HepG2 (cell line): ENCODE measurements around the gene BIVM. TPM values are rescaled to one million over a fixed set of nuclear protein-coding genes. Genes with fewer than 3 reads are reported as not detected.

Source experiments
- CHD2 ChIP-seq: IDR thresholded peaks from 2 replicates; pipeline ENCODE4 v1.6.1; 2011; ENCODE audit warnings: low read depth, low read length, improper control_type of control experiment
- MEIS1 ChIP-seq: sonication (generic); formaldehyde crosslinking; IDR thresholded peaks from 2 replicates; pipeline ENCODE4 v1.9.0; 2021; ENCODE audit warnings: mild to moderate bottlenecking, missing genetic modification reagents, moderate library complexity, borderline replicate concordance
- NCOR1 ChIP-seq: fragments of 200-600 bp; sonication (generic); IDR thresholded peaks from 2 replicates; pipeline ENCODE4 v1.7.0; 2017; ENCODE audit warnings: antibody characterized with exemption, low read length, borderline replicate concordance
- PPARG ChIP-seq: conservative IDR thresholded peaks from 2 replicates; pipeline ENCODE4 v1.6.1; 2016; ENCODE audit warnings: missing biosample characterization, missing genetic modification reagents
- SALL1 ChIP-seq: sonication (generic); formaldehyde crosslinking; IDR thresholded peaks from 2 replicates; pipeline ENCODE4 v1.8.0; 2022; ENCODE audit warnings: mild to moderate bottlenecking, missing genetic modification reagents
- SIN3A ChIP-seq: IDR thresholded peaks from 2 replicates; pipeline ENCODE4 v1.6.1; 2011; ENCODE audit warnings: low read depth, mild to moderate bottlenecking, control low read depth, low read length, borderline replicate concordance
- TEAD3 ChIP-seq: optimal IDR thresholded peaks from 2 replicates; pipeline ENCODE3; 2016; ENCODE audit warnings: borderline replicate concordance
- polyA plus RNA-seq, 8 experiments: library from polyadenylated mRNA; depleted of rRNA in 3 of 8; stranded (reverse) in 7 of 8; unstranded in 1 of 8; fragments of >200 nt; fragmentation: Illumina TruSeq in 4 of 8; extraction: Trizol in 4 of 8; gene quantifications; 2 replicates each; pipeline versions ENCODE4 v1.2.1 to v1.2.3, GENCODE V29; 2011 to 2016; ENCODE audit warnings: low read depth in 4 of 8, missing spikeins in 1 of 8, mixed read lengths in 1 of 8; ENCODE audit not compliant: insufficient read depth in 1 of 8
- total RNA-seq, 5 experiments: library from RNA; depleted of rRNA; stranded (reverse); fragments of >200 nt; fragmentation: Illumina TruSeq; extraction: Trizol; gene quantifications; 2 replicates each; pipeline ENCODE4 v1.2.3, GENCODE V29; 2016; ENCODE audit warnings: low read depth in 1 of 5
- TF ChIP-seq, protein P1 (sequence below), 2 experiments: fragments of 450-650 bp in 1 of 2; sonication (generic) in 1 of 2; formaldehyde crosslinking in 1 of 2; IDR thresholded peaks; 2 replicates each; pipeline versions ENCODE4 v1.6.1 to v1.8.0; 2016 to 2022; ENCODE audit warnings: antibody characterized with exemption in 1 of 2, mild to moderate bottlenecking in 1 of 2, missing genetic modification reagents in 1 of 2
- TF ChIP-seq, protein P2 (sequence below): sonication (generic); formaldehyde crosslinking; IDR thresholded peaks from 2 replicates; pipeline ENCODE4 v1.8.0; 2022; ENCODE audit warnings: missing genetic modification reagents, mild to moderate bottlenecking, moderate library complexity, borderline replicate concordance
- TF ChIP-seq, protein P3 (sequence below): sonication (generic); formaldehyde crosslinking; IDR thresholded peaks from 2 replicates; pipeline ENCODE4 v1.5.0; 2020; ENCODE audit warnings: mild to moderate bottlenecking, missing genetic modification reagents, borderline replicate concordance
- TF ChIP-seq, protein P4 (sequence below): IDR thresholded peaks from 2 replicates; pipeline ENCODE4 v1.6.1; 2016; ENCODE audit warnings: missing biosample characterization, missing genetic modification reagents, low read depth

The BIVM gene
- total and polyA plus RNA-seq, 2 of the 13 experiments (the other 11 are each of a cell fraction or from before 2014, with no cell fraction given), result 10.4 to 15.8 TPM

DNA sequence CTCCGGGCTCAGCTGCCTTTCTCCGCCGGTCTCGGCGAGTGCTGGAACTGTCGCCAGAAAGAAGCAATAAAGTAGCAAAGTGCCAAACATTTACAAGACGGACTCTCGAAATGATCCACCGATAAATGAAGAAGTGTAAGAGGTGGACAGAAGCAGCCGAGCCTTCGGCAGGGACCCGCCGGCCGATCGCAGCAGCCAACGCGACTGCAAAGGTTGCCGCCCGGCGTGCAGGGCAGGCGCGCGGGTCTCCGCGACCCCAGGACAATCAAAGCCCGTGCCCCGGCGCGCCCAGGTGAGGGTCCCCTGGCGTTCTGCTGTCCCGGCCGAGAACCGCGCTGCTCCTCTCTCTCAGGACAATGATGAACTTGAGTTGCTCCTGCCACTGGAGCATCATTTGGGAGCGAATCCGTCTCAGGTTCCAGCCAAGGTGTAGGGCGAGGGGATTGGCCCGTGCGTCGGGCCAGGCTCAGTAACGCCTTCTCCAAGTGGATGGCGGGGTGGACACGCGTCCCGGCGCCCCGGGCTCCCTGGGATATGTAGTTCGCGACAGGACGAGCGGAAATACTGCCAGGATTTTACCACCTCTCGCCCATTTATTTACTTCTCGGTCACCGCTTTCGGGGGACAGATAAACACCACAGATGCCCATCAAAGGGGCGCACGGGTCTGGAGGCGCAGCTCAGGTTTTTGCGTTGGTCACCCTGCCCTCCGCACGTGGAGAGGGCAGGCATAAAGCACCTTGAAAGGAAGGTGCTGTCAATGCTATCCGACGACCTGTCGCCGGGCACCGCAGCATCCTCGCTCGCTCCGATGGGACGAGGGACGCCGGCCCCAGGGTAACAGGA lies at the start of gene BIVM, which contains the start of gene POGLUT2 (continued):
- TF ChIP-seq, protein P1, sequence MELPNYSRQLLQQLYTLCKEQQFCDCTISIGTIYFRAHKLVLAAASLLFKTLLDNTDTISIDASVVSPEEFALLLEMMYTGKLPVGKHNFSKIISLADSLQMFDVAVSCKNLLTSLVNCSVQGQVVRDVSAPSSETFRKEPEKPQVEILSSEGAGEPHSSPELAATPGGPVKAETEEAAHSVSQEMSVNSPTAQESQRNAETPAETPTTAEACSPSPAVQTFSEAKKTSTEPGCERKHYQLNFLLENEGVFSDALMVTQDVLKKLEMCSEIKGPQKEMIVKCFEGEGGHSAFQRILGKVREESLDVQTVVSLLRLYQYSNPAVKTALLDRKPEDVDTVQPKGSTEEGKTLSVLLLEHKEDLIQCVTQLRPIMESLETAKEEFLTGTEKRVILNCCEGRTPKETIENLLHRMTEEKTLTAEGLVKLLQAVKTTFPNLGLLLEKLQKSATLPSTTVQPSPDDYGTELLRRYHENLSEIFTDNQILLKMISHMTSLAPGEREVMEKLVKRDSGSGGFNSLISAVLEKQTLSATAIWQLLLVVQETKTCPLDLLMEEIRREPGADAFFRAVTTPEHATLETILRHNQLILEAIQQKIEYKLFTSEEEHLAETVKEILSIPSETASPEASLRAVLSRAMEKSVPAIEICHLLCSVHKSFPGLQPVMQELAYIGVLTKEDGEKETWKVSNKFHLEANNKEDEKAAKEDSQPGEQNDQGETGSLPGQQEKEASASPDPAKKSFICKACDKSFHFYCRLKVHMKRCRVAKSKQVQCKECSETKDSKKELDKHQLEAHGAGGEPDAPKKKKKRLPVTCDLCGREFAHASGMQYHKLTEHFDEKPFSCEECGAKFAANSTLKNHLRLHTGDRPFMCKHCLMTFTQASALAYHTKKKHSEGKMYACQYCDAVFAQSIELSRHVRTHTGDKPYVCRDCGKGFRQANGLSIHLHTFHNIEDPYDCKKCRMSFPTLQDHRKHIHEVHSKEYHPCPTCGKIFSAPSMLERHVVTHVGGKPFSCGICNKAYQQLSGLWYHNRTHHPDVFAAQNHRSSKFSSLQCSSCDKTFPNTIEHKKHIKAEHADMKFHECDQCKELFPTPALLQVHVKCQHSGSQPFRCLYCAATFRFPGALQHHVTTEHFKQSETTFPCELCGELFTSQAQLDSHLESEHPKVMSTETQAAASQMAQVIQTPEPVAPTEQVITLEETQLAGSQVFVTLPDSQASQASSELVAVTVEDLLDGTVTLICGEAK (IDR thresholded peaks at IDR 0.05), result no peak
- TF ChIP-seq, protein P1 (CRISPR knock-in tag; IDR thresholded peaks at IDR 0.05), result peak; percentile 77
- TF ChIP-seq, protein P2, sequence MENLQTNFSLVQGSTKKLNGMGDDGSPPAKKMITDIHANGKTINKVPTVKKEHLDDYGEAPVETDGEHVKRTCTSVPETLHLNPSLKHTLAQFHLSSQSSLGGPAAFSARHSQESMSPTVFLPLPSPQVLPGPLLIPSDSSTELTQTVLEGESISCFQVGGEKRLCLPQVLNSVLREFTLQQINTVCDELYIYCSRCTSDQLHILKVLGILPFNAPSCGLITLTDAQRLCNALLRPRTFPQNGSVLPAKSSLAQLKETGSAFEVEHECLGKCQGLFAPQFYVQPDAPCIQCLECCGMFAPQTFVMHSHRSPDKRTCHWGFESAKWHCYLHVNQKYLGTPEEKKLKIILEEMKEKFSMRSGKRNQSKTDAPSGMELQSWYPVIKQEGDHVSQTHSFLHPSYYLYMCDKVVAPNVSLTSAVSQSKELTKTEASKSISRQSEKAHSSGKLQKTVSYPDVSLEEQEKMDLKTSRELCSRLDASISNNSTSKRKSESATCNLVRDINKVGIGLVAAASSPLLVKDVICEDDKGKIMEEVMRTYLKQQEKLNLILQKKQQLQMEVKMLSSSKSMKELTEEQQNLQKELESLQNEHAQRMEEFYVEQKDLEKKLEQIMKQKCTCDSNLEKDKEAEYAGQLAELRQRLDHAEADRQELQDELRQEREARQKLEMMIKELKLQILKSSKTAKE (CRISPR knock-in tag), result no peak
- no peak for TF ChIP-seq NCOR1
- peak; percentile 65 for TF ChIP-seq TEAD3 (CRISPR knock-in tag)
- TF ChIP-seq SIN3A, result peak; percentile 57; the same call in 1 of the 2 replicates
- 0 out of 2 replicates have a peak, but pooled peaks have one; percentile 45 for TF ChIP-seq MEIS1 (CRISPR knock-in tag)
- TF ChIP-seq, protein P3, sequence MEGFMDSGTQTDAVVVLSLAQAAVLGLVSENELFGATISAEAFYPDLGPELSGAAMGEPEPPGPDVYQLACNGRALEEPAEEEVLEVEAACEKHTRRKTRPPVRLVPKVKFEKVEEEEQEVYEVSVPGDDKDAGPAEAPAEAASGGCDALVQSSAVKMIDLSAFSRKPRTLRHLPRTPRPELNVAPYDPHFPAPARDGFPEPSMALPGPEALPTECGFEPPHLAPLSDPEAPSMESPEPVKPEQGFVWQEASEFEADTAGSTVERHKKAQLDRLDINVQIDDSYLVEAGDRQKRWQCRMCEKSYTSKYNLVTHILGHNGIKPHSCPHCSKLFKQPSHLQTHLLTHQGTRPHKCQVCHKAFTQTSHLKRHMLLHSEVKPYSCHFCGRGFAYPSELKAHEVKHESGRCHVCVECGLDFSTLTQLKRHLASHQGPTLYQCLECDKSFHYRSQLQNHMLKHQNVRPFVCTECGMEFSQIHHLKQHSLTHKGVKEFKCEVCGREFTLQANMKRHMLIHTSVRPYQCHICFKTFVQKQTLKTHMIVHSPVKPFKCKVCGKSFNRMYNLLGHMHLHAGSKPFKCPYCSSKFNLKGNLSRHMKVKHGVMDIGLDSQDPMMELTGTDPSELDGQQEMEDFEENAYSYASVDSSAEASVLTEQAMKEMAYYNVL (CRISPR knock-in tag), result 0 out of 2 replicates have a peak, but pooled peaks have one; percentile 6
- peak; percentile 72 for TF ChIP-seq SALL1 (CRISPR knock-in tag)
- TF ChIP-seq PPARG, result peak; percentile 52; the same call in 1 of the 2 replicates
- 0 out of 2 replicates have a peak, but pooled peaks have one; percentile 31 for TF ChIP-seq CHD2
- TF ChIP-seq, protein P4, sequence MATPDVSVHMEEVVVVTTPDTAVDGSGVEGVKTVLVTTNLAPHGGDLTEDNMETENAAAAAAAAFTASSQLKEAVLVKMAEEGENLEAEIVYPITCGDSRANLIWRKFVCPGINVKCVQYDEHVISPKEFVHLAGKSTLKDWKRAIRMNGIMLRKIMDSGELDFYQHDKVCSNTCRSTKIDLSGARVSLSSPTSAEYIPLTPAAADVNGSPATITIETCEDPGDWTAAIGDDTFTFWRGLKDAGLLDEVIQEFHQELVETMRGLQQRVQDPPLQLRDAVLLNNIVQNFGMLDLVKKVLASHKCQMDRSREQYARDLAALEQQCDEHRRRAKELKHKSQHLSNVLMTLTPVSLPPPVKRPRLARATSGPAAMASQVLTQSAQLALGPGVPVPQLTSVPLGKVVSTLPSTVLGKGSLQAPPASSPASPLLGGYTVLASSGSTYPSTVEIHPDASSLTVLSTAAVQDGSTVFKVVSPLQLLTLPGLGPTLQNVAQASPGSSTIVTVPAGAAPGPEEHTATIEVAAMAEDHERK (CRISPR knock-in tag), result no peak
